LNCaP clone FGC (cell line): ENCODE data around the gene NLRP5.
A peak's percentile ranks its signal among the peaks of the same experiment; 100 is the strongest.

ENCODE experiments used
- DNase-seq: peaks from one replicate; pipeline ENCODE4 v3.0.0-alpha.2; 2011; ENCODE audit warnings: low read depth
- H3K4me3 ChIP-seq: 2 replicates; pipeline ENCODE4 v1.5.1; 2011; ENCODE audit warnings: mild to moderate bottlenecking, low read depth, low read length, control low read depth
- TF ChIP-seq, protein P1 (sequence below): IDR thresholded peaks from 2 replicates; pipeline ENCODE4 v1.5.1; 2012; ENCODE audit warnings: mild to moderate bottlenecking; ENCODE audit not compliant: control insufficient read depth, insufficient read depth; ENCODE audit errors: extremely low read depth

Gene NLRP5

DNA sequence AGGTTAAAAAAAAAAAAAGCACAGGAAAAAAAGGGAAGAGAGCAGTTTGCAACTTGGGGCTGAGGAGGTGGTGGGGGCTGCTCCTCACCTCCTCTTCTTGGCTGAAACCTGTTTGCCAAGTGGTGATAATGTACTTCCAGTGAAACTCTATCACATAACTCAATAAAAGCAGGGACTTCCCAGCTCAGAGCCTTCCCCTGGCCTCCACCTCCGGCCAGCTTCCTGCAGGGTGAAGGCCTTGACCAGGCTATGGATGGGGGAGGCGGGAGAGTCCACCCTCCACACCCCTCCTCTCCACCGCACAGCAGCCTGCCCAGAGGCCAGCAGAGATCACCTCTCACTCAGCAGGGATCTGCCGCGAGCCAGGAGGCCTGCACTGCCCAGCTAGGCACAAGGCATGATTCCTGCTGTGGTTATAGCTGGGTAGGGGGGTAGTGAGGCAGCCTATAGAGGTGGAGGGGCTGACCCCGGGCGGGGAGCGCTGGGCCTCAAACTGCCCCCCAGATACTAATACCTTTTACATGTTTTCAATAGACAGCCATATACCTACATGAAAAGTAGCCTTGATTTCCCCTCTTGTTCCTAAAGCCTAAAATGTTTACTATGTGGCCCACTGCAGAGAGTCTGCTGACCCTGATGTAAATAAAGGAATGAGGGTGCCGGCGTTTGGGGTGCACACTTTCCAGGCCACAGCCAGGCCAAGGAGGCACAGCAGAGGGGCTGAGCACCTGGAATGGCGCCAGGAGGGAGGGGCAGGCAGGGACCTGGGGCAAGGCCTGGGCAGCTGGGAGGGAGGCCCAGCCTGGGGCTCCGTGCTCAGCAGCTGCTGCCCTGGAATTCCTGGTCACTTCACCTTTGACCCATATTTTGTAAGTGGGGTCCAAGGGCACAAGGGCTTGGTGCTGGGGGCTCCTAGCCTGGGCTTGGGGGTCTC is 124.2 kb downstream of the NLRP5 start:
- TF ChIP-seq, protein P1, sequence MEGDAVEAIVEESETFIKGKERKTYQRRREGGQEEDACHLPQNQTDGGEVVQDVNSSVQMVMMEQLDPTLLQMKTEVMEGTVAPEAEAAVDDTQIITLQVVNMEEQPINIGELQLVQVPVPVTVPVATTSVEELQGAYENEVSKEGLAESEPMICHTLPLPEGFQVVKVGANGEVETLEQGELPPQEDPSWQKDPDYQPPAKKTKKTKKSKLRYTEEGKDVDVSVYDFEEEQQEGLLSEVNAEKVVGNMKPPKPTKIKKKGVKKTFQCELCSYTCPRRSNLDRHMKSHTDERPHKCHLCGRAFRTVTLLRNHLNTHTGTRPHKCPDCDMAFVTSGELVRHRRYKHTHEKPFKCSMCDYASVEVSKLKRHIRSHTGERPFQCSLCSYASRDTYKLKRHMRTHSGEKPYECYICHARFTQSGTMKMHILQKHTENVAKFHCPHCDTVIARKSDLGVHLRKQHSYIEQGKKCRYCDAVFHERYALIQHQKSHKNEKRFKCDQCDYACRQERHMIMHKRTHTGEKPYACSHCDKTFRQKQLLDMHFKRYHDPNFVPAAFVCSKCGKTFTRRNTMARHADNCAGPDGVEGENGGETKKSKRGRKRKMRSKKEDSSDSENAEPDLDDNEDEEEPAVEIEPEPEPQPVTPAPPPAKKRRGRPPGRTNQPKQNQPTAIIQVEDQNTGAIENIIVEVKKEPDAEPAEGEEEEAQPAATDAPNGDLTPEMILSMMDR = no peak
- peak overlapping the region; percentile 37 for H3K4me3 ChIP-seq
- peak; percentile 60 for DNase-seq
